GM12878 (cell line): ENCODE data around the gene PF4V1. TPM values are rescaled to one million over a fixed set of nuclear protein-coding genes. Genes with fewer than 3 reads are reported as not detected.

ENCODE experiments used
- ATAC-seq: fragments of 200-7000 bp; cut with Tn5 transposase; 3 replicates; pipeline ENCODE4 v1.9.1; 2020; ENCODE audit warnings: mild to moderate bottlenecking, moderate library complexity
- BruUV-seq: library from RNA; stranded (reverse); fragments of 400-500 nt; replicated peaks from 2 replicates; lab custom pipeline; 2021; lab: Mats Ljungman, UMichigan
- CTCF ChIA-PET: fragments of 300-600 bp; sonication (Branson Sonifier 250); formaldehyde crosslinking; extraction: SDS; loops from one replicate; lab custom pipeline; 2021; ENCODE audit warnings: inconsistent platforms; lab: Yijun Ruan, JAX
- POLR2A ChIA-PET: fragments of 350-600 bp; formaldehyde crosslinking; extraction: SDS; loops from one replicate; lab custom pipeline; 2021; ENCODE audit warnings: inconsistent platforms; lab: Charles Lee
- RAD21 ChIA-PET: fragments of 300-600 bp; sonication (Branson Sonifier 250); formaldehyde crosslinking; loops from one replicate; lab custom pipeline; 2023; ENCODE audit warnings: antibody characterized with exemption; ENCODE audit not compliant: unreplicated experiment; lab: Charles Lee
- SMC1A ChIA-PET: fragments of 300-600 bp; sonication (Branson Sonifier 250); formaldehyde crosslinking; loops from one replicate; lab custom pipeline; 2023; ENCODE audit not compliant: unreplicated experiment, uncharacterized antibody; lab: Charles Lee
- DNase-seq: peaks from one replicate; pipeline ENCODE4 v3.0.0-alpha.2; 2011; ENCODE audit warnings: low read depth, low spot score
- FAIRE-seq: peaks from 3 replicates; lab custom pipeline; 2011; peaks lifted over from hg19 to GRCh38; lab: Jason Lieb, UNC
- H2AFZ ChIP-seq: 2 replicates; pipeline ENCODE4 v1.6.0; 2011; ENCODE audit warnings: low read depth, low read length, control low read depth; ENCODE audit not compliant: control insufficient read depth
- H3K27ac ChIP-seq: 2 replicates; pipeline ENCODE4 v1.5.1; 2011; ENCODE audit warnings: control low read depth; ENCODE audit not compliant: control insufficient read depth, insufficient read depth
- H3K27me3 ChIP-seq, 2 experiments: replicated peaks in 1 of 2; 2 replicates each; pipeline versions ENCODE4 v1.6.0 to v1.6.1; 2011; ENCODE audit warnings: low read length in 1 of 2; ENCODE audit not compliant: control insufficient read depth in 2 of 2, insufficient read depth in 2 of 2
- H3K36me3 ChIP-seq, 2 experiments: 2 replicates each; pipeline ENCODE4 v1.5.1; 2011; ENCODE audit warnings: low read length in 1 of 2; ENCODE audit not compliant: control insufficient read depth in 2 of 2, insufficient read depth in 2 of 2
- H3K4me1 ChIP-seq: 2 replicates; pipeline ENCODE4 v1.6.1; 2011; ENCODE audit warnings: mild to moderate bottlenecking, low read length, moderate library complexity, mixed read lengths; ENCODE audit not compliant: control insufficient read depth, insufficient read depth
- H3K4me2 ChIP-seq: 2 replicates; pipeline ENCODE4 v1.6.0; 2011; ENCODE audit warnings: control low read depth; ENCODE audit not compliant: control insufficient read depth, insufficient read depth
- H3K4me3 ChIP-seq: fragments of 200-600 bp; sonication (generic); 2 replicates; pipeline ENCODE4 v1.5.1; 2016
- H3K79me2 ChIP-seq: 2 replicates; pipeline ENCODE4 v1.6.0; 2011; ENCODE audit warnings: low read length; ENCODE audit not compliant: control insufficient read depth, insufficient read depth
- H3K9ac ChIP-seq: 2 replicates; pipeline ENCODE4 v1.8.0; 2011; ENCODE audit warnings: low read length, control low read depth, mixed read lengths; ENCODE audit not compliant: control insufficient read depth, insufficient read depth
- H3K9me3 ChIP-seq: replicated peaks from 3 replicates; pipeline ENCODE4 v1.5.1; 2011; ENCODE audit warnings: mild to moderate bottlenecking, low read length; ENCODE audit not compliant: control insufficient read depth, insufficient read depth
- H4K20me1 ChIP-seq: 2 replicates; pipeline ENCODE4 v1.6.0; 2011; ENCODE audit not compliant: control insufficient read depth, insufficient read depth
- BRCA1 ChIP-seq: IDR thresholded peaks from 2 replicates; pipeline ENCODE4 v1.6.1; 2011; ENCODE audit warnings: low read depth, low read length, improper control_type of control experiment
- CHD1 ChIP-seq: IDR thresholded peaks from 2 replicates; pipeline ENCODE4 v1.6.1; 2012; ENCODE audit warnings: low read depth, low read length, improper control_type of control experiment
- CREM ChIP-seq: IDR thresholded peaks from 2 replicates; pipeline ENCODE4 v1.6.1; 2014; ENCODE audit warnings: antibody characterized with exemption, low read depth
- E2F4 ChIP-seq: IDR thresholded peaks from 2 replicates; pipeline ENCODE4 v1.6.1; 2012; ENCODE audit warnings: low read depth, low read length, improper control_type of control experiment
- JUND ChIP-seq: IDR thresholded peaks from 2 replicates; pipeline ENCODE4 v1.6.1; 2012; ENCODE audit warnings: low read depth, mild to moderate bottlenecking, low read length, improper control_type of control experiment, moderate library complexity
- MTA2 ChIP-seq: fragments of 450-650 bp; IDR thresholded peaks from 2 replicates; pipeline ENCODE4 v1.6.1; 2016; ENCODE audit warnings: low read depth, mild to moderate bottlenecking, moderate library complexity
- NFYB ChIP-seq: IDR thresholded peaks from 2 replicates; pipeline ENCODE4 v1.6.1; 2011; ENCODE audit warnings: low read depth, mild to moderate bottlenecking, low read length, improper control_type of control experiment, moderate library complexity; ENCODE audit not compliant: insufficient read depth
- PRDM15 ChIP-seq: fragments of 450-650 bp; formaldehyde crosslinking; IDR thresholded peaks from 2 replicates; pipeline ENCODE4 v1.4.0; 2020; ENCODE audit warnings: mild to moderate bottlenecking, moderate library complexity
- RCOR1 ChIP-seq: conservative IDR thresholded peaks from 2 replicates; pipeline ENCODE4 v1.6.1; 2012; ENCODE audit warnings: low read depth, low read length, improper control_type of control experiment
- RFX5 ChIP-seq: IDR thresholded peaks from 2 replicates; pipeline ENCODE4 v1.6.1; 2011; ENCODE audit warnings: low read depth, low read length, improper control_type of control experiment
- TCF3 ChIP-seq: IDR thresholded peaks from 2 replicates; pipeline ENCODE4 v1.6.1; 2012; ENCODE audit warnings: low read depth, mild to moderate bottlenecking, low read length, borderline replicate concordance; ENCODE audit not compliant: insufficient read depth
- YBX1 ChIP-seq: fragments of 450-650 bp; IDR thresholded peaks from 2 replicates; pipeline ENCODE4 v1.6.1; 2016; ENCODE audit warnings: antibody characterized with exemption
- ZNF207 ChIP-seq: fragments of 450-650 bp; IDR thresholded peaks from 2 replicates; pipeline ENCODE4 v1.6.1; 2014; ENCODE audit warnings: antibody characterized with exemption, mild to moderate bottlenecking, borderline replicate concordance
- WGBS: methylation state at CpG from one replicate; pipeline ENCODE4 v1.1.6; 2016; ENCODE audit warnings: low lambda C conversion rate; ENCODE audit not compliant: insufficient replicate concordance, insufficient coverage; ENCODE audit errors: missing lambda C conversion rate; 5-methylcytosine and 5-hydroxymethylcytosine counted together
- in situ Hi-C: fragments of 300-500 bp; cut with MboI; formaldehyde crosslinking; loops from 9 replicates; pipeline ENCODE4 v1.14.3; 2018; ENCODE audit warnings: mixed read lengths
- intact Hi-C: fragments of 100-400 bp; cut with micrococcal nuclease; formaldehyde crosslinking; loops from one replicate; pipeline ENCODE4 v1.14.2; 2022; ENCODE audit not compliant: unreplicated experiment
- polyA plus RNA-seq, 11 experiments: library from polyadenylated mRNA; depleted of rRNA in 4 of 11; unstranded in 6 of 11; stranded (reverse) in 5 of 11; fragments of >200 nt; fragmentation: Nextera tagmentation in 4 of 11; fragmentation: Illumina TruSeq in 1 of 11; extraction: Ambion mirVana in 4 of 11; extraction: Trizol in 1 of 11; gene quantifications; 1 replicate in 1 of 11; 2 replicates in 10 of 11; pipeline versions ENCODE4 v1.2.1 to v1.2.3, GENCODE V29; 2011 to 2016; ENCODE audit warnings: inconsistent platforms in 2 of 11, missing spikeins in 2 of 11, low read depth in 1 of 11
- total RNA-seq, 4 experiments: library from RNA; depleted of rRNA in 3 of 4; stranded (reverse); fragments of >200 nt in 3 of 4; fragmentation: Illumina TruSeq in 1 of 4; extraction: Trizol in 1 of 4; gene quantifications; 2 replicates each; pipeline versions ENCODE4 v1.2.1 to v1.2.3, GENCODE V29; 2013 to 2021
- TF ChIP-seq, protein P1 (sequence below): fragments of 450-650 bp; IDR thresholded peaks from 2 replicates; pipeline ENCODE4 v1.6.1; 2018; ENCODE audit warnings: borderline replicate concordance, mild to moderate bottlenecking; ENCODE audit not compliant: partially characterized antibody
- TF ChIP-seq, protein P2 (sequence below): IDR thresholded peaks from 2 replicates; pipeline ENCODE4 v1.6.1; 2012; ENCODE audit warnings: low read length, inconsistent platforms

The PF4V1 gene
- total and polyA plus RNA-seq, 10 of the 15 experiments (the other 5 are each of a cell fraction or from before 2014, with no cell fraction given): not detected

DNA sequence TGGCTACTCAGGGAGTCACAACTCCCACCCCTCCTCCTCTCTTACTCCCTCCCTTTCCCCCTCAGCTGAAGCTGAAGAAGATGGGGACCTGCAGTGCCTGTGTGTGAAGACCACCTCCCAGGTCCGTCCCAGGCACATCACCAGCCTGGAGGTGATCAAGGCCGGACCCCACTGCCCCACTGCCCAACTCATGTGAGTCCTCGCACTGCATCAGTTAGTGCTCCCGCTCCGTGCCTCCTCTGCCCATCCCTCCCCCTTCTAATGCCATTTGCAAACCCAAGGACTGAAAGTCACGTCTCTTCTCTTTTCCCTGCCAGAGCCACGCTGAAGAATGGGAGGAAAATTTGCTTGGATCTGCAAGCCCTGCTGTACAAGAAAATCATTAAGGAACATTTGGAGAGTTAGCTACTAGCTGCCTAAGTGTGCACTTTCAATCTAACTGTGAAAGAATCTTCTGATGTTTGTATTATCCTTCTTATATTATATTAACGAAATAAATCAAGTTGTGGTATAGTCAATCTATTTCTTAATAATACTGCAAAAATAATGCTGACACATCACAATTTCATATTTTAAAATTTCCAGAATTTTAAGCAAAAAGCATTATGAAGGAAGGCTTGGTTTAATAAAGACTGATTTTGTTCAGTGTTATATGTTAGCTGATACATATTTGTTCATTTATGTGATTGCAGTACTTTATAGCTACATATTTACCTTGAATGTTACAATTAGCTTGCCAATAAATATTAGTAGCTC is 800 bp downstream of the PF4V1 start:
- ATAC-seq: no peak
- in situ Hi-C loops (no loop called here), intact Hi-C loops (no loop called here)
- no peak overlapping the region for H3K9ac ChIP-seq
- no peak overlapping the region for H3K27ac ChIP-seq
- H3K27me3 ChIP-seq: peaks cover 0 to 2% of the 10 kb centered on the region in 2 experiments; a peak in 1 of 4 replicates
- ChIA-PET SMC1A (interaction anchor here (1.0 kb wide), 1 partner anchor 12 kb away, joined by 3 read pairs; no protein-coding TSS in a partner anchor), RAD21 (no interaction called here), POLR2A (interaction anchor here (0.6 kb wide), 1 partner anchor 71 kb away, joined by 3 read pairs; no protein-coding TSS in a partner anchor), CTCF (no interaction called here)
- H3K9me3 ChIP-seq: no peaks in the 10 kb centered on the region
- 6% methylated on average over 8 of the region's 8 CpGs for WGBS
- no peak for DNase-seq
- H3K79me2 ChIP-seq: no peaks in the 10 kb centered on the region
- H2AFZ ChIP-seq: no peak overlapping the region
- no peaks in the 10 kb centered on the region for H3K36me3 ChIP-seq
- H3K4me1 ChIP-seq: no peaks in the 10 kb centered on the region
- no peak for FAIRE-seq
- no TSS peak for BruUV-seq
- no peaks in the 10 kb centered on the region for H4K20me1 ChIP-seq
- H3K4me3 ChIP-seq: no peak overlapping the region
- H3K4me2 ChIP-seq: no peak overlapping the region
- TF ChIP-seq TCF3: no peak
- TF ChIP-seq CREM: no peak
- TF ChIP-seq, protein P1, sequence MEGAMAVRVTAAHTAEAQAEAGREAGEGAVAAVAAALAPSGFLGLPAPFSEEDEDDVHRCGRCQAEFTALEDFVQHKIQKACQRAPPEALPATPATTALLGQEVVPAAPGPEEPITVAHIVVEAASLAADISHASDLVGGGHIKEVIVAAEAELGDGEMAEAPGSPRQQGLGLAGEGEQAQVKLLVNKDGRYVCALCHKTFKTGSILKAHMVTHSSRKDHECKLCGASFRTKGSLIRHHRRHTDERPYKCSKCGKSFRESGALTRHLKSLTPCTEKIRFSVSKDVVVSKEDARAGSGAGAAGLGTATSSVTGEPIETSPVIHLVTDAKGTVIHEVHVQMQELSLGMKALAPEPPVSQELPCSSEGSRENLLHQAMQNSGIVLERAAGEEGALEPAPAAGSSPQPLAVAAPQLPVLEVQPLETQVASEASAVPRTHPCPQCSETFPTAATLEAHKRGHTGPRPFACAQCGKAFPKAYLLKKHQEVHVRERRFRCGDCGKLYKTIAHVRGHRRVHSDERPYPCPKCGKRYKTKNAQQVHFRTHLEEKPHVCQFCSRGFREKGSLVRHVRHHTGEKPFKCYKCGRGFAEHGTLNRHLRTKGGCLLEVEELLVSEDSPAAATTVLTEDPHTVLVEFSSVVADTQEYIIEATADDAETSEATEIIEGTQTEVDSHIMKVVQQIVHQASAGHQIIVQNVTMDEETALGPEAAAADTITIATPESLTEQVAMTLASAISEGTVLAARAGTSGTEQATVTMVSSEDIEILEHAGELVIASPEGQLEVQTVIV: no peak
- no peak for TF ChIP-seq MTA2
- TF ChIP-seq, protein P2, sequence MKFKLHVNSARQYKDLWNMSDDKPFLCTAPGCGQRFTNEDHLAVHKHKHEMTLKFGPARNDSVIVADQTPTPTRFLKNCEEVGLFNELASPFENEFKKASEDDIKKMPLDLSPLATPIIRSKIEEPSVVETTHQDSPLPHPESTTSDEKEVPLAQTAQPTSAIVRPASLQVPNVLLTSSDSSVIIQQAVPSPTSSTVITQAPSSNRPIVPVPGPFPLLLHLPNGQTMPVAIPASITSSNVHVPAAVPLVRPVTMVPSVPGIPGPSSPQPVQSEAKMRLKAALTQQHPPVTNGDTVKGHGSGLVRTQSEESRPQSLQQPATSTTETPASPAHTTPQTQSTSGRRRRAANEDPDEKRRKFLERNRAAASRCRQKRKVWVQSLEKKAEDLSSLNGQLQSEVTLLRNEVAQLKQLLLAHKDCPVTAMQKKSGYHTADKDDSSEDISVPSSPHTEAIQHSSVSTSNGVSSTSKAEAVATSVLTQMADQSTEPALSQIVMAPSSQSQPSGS: no peak
- no peak for TF ChIP-seq BRCA1
- no peak for TF ChIP-seq JUND
- no peak for TF ChIP-seq ZNF207
- no peak for TF ChIP-seq CHD1
- TF ChIP-seq RFX5: no peak
- no peak for TF ChIP-seq RCOR1
- no peak for TF ChIP-seq YBX1
- no peak for TF ChIP-seq PRDM15
- TF ChIP-seq E2F4: no peak
- TF ChIP-seq NFYB: no peak
